ENCODE measurements around the gene PRKAG2. TPM values are rescaled to one million over a fixed set of nuclear protein-coding genes. Genes with fewer than 3 reads are reported as not detected.

The PRKAG2 gene
- total RNA-seq, 4 donors from 2014 or later, result 25.1 to 57.8 (median 46.7) TPM

DNA sequence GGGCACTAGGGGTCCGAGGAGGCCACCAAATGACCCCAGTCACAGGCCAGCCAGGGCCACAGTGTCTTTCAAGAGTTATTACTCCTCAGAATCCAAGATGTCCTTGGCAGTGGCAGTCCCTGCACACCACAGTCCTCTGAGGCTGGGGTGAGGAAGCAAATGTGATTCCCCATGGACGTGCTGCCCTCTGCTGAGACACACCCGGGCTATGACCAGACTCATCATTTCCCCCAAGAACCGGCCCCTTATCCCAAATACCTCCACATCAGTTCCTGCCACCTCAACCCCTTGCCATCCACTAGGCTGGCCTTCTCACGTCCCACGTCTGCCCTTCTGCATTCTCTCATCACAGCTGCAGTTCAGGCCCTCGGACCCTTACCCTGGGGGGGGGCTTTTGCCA, 5.0 kb downstream of the PRKAG2 start:
- intact Hi-C loops (cut with DNase I; ENCODE audit: low total_unique reads) (loop anchor here (2.0 kb wide), 1 partner anchor 399 kb away; no protein-coding TSS in a partner anchor), in situ Hi-C loops (cut with MboI; ENCODE audit: low pct_ligation_motif_present in 1 of 4, low pct_unique_long_range_greater_than_20kb in 1 of 4, low sequenced_read_pairs in 3 of 4) (no loop called here)
- Histone ChIP-seq H3K4me1 (peaks cover 3 to 41% (median 16%) of the 10 kb centered on the region in 4 donors), H3K36me3 (no peaks in the 10 kb centered on the region), H3K9me3 (no peaks in the 10 kb centered on the region), H3K27ac (no peak overlapping the region), H3K27me3 (no peaks in the 10 kb centered on the region), H3K4me3 (no peak overlapping the region)
- DNase-seq, result no peak
- TF ChIP-seq POLR2A (IDR thresholded peaks at IDR 0.05) (no peak), EP300 (IDR thresholded peaks at IDR 0.05; ENCODE audit: low read depth) (no peak), POLR2AphosphoS5 (IDR thresholded peaks at IDR 0.05) (no peak)
- TF ChIP-seq, protein P1, sequence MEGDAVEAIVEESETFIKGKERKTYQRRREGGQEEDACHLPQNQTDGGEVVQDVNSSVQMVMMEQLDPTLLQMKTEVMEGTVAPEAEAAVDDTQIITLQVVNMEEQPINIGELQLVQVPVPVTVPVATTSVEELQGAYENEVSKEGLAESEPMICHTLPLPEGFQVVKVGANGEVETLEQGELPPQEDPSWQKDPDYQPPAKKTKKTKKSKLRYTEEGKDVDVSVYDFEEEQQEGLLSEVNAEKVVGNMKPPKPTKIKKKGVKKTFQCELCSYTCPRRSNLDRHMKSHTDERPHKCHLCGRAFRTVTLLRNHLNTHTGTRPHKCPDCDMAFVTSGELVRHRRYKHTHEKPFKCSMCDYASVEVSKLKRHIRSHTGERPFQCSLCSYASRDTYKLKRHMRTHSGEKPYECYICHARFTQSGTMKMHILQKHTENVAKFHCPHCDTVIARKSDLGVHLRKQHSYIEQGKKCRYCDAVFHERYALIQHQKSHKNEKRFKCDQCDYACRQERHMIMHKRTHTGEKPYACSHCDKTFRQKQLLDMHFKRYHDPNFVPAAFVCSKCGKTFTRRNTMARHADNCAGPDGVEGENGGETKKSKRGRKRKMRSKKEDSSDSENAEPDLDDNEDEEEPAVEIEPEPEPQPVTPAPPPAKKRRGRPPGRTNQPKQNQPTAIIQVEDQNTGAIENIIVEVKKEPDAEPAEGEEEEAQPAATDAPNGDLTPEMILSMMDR (IDR thresholded peaks at IDR 0.05), result no peak
- 87 to 100% methylated on average over 1 to 7 of the region's 7 CpGs for WGBS, 2 donors (ENCODE audit: low coverage in 1 of 2)

DNA sequence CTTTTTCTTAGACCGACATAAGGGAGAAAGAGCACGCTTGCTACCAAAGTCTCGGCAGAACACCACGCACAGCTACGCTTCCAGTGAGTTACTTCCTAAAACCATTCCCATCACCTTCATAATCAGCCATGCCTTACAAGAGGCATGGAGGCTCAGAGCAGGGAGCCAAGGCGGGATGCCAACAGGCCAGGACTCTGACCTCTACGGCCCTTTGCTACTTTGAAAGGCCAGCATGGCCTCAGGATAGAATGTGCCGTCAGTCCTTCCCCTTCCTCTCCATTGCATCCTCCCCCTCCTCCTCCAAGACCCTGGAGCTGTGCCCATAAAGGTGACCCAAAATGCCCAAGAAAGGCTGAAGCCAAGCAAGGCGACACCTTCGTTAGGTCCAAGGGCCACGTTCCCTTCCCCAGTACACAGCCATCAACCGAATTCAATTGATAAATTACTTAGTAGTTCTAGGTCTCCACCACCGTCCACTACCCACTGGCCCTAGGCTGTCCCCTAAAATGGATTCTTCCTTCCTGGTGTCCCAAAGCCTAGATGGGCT, 5.7 kb downstream of the PRKAG2 start:
- Histone ChIP-seq H3K36me3 (no peaks in the 10 kb centered on the region), H3K4me1 (peaks cover 3 to 41% (median 16%) of the 10 kb centered on the region in 4 donors), H3K4me3 (no peak overlapping the region), H3K27me3 (no peaks in the 10 kb centered on the region), H3K9me3 (no peaks in the 10 kb centered on the region), H3K27ac (no peak overlapping the region)
- in situ Hi-C loops (cut with MboI; ENCODE audit: low pct_ligation_motif_present in 1 of 4, low pct_unique_long_range_greater_than_20kb in 1 of 4, low sequenced_read_pairs in 3 of 4), result no loop called here
- 90% methylated on average over 13 of the region's 13 CpGs; no CpG with 5 or more reads in 1 of the 2 donors for WGBS, 2 donors (ENCODE audit: low coverage in 1 of 2)
- no peak for DNase-seq
- TF ChIP-seq POLR2A (IDR thresholded peaks at IDR 0.05), result no peak
- no peak for TF ChIP-seq POLR2AphosphoS5 (IDR thresholded peaks at IDR 0.05)
- intact Hi-C loops (cut with DNase I; ENCODE audit: low total_unique reads), result loop anchor here (2.0 kb wide), 1 partner anchor 398 kb away; no protein-coding TSS in a partner anchor

DNA sequence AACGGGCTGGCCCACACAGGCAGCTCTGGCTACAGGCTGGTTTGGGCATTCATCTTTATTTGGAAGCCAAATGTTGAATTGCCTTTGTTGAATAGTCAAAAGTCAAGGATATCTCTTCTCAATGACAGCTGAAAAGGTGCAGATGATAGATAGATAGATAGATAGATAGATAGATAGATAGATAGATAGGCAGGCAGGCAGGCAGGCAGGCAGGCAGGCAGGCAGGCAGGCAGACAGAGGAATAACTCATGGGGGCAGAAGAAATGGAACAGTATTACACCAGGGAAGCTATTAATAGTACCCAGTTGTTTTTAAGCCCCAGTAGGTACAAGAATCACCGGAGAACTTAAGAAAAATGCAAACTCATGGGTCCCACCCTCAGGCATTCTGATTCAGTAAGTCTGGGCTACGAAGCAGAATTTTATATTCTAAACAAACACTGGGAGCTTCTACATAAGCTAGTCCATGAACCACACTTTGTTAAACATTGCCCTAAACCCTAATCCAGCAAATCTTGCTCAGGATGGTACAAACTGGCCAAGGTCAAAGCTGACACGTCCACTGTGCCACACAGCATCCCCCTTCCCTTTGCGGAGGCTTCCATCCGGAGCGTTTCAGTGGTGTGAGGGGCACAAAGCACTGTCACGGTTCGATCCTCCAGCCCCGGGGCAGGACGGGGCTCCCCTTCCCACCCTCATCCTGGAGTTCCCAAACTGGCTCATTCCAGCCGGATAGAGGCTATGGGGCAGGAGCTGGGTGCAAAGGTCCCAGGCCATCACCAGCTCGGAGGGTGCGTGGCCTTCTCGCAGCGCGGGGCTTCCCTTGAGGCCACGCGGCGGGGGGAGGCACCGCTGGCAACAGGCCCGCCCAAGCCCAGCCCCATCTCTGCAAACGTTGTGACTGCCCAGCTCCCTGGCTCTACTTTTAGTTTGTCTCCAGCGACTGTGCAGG, 6.7 kb downstream of the PRKAG2 start:
- 90 to 91% methylated on average over 3 to 23 of the region's 24 CpGs for WGBS, 2 donors (ENCODE audit: low coverage in 1 of 2)
- intact Hi-C loops (cut with DNase I; ENCODE audit: low total_unique reads), result loop anchor here (2.0 to 10.0 kb wide), 2 partner anchors 75 to 397 kb away; no protein-coding TSS in a partner anchor

DNA sequence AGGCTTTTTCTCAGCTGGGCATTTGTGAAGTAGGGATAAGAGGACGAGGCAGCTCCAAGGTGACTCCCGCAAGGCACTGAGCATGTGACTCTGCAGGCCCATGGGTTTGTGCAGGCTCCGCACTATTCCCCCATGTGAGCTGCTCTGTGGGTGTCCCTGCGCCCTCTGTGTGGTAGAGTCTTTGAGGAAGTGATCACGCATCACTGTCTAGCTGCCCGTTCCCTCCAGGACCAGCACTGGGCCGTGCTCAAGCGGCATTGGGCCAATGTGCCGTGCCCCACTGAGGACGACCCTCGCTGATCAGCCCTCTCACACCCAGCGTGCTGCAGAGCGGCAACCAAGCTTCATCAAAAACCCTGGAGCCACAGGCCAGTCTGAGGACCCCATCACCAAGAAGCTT, 7.5 kb downstream of the PRKAG2 start:
- TF ChIP-seq POLR2AphosphoS5 (IDR thresholded peaks at IDR 0.05) (no peak), POLR2A (IDR thresholded peaks at IDR 0.05) (no peak), EP300 (IDR thresholded peaks at IDR 0.05; ENCODE audit: low read depth) (no peak)
- TF ChIP-seq, protein P1 (IDR thresholded peaks at IDR 0.05), result no peak
- 80% methylated on average over 13 of the region's 13 CpGs; no CpG with 5 or more reads in 1 of the 2 donors for WGBS, 2 donors (ENCODE audit: low coverage in 1 of 2)
- Histone ChIP-seq H3K4me3 (no peak overlapping the region), H3K36me3 (no peaks in the 10 kb centered on the region), H3K4me1 (peaks cover under 1 to 33% (median 11%) of the 10 kb centered on the region in 4 donors), H3K9me3 (no peaks in the 10 kb centered on the region), H3K27ac (no peak overlapping the region), H3K27me3 (no peaks in the 10 kb centered on the region)
- in situ Hi-C loops (cut with MboI; ENCODE audit: low pct_ligation_motif_present in 1 of 4, low pct_unique_long_range_greater_than_20kb in 1 of 4, low sequenced_read_pairs in 3 of 4), result no loop called here
- intact Hi-C loops (cut with DNase I; ENCODE audit: low total_unique reads), result loop anchor here (10.0 kb wide), 1 partner anchor 75 kb away; no protein-coding TSS in a partner anchor
- no peak for DNase-seq

More for the DNA sequence above, 6.7 kb downstream of the PRKAG2 start:
- Histone ChIP-seq H3K27me3 (no peaks in the 10 kb centered on the region), H3K9me3 (no peaks in the 10 kb centered on the region), H3K4me1 (peaks cover 3 to 41% (median 15%) of the 10 kb centered on the region in 4 donors), H3K4me3 (no peak overlapping the region), H3K27ac (no peak overlapping the region), H3K36me3 (no peaks in the 10 kb centered on the region)
- DNase-seq, result no peak
- in situ Hi-C loops (cut with MboI; ENCODE audit: low pct_ligation_motif_present in 1 of 4, low pct_unique_long_range_greater_than_20kb in 1 of 4, low sequenced_read_pairs in 3 of 4), result no loop called here
- TF ChIP-seq POLR2AphosphoS5 (IDR thresholded peaks at IDR 0.05) (no peak), EP300 (IDR thresholded peaks at IDR 0.05; ENCODE audit: low read depth) (no peak), POLR2A (IDR thresholded peaks at IDR 0.05) (no peak)
- TF ChIP-seq, protein P1 (IDR thresholded peaks at IDR 0.05), result no peak

All from transverse colon (tissue), 4 donors.